Panc1 (cell line): ENCODE measurements around the gene HYDIN. TPM values are rescaled to one million over a fixed set of nuclear protein-coding genes. Genes with fewer than 3 reads are reported as not detected.

Experiments
- ATAC-seq: fragments of 200-7000 bp; cut with Tn5 transposase; 2 replicates; pipeline ENCODE4 v1.9.1; 2020; ENCODE audit warnings: mild to moderate bottlenecking, moderate library complexity
- BruUV-seq: library from RNA; stranded (reverse); fragments of 400-500 nt; replicated peaks from 2 replicates; lab custom pipeline; 2021; lab: Mats Ljungman, UMichigan
- CTCF ChIA-PET: fragments of 300-600 bp; sonication (Branson Sonifier 250); formaldehyde crosslinking; loops from one replicate; lab custom pipeline; 2022; ENCODE audit warnings: antibody characterized with exemption; lab: Charles Lee
- POLR2A ChIA-PET: fragments of 300-600 bp; sonication (Branson Sonifier 250); formaldehyde crosslinking; loops from one replicate; lab custom pipeline; 2022; ENCODE audit warnings: antibody characterized with exemption; lab: Charles Lee
- DNase-seq: peaks from one replicate; pipeline ENCODE4 v3.0.0-alpha.2; 2010; ENCODE audit warnings: low read depth, low spot score
- H3K27ac ChIP-seq: 2 replicates; pipeline ENCODE4 v1.5.1; 2011; ENCODE audit warnings: mild to moderate bottlenecking, low read length, inconsistent platforms
- H3K27me3 ChIP-seq: fragments of 200-500 bp; sonication (Bioruptor generic); 2 replicates; pipeline ENCODE4 v1.6.0; 2014; ENCODE audit warnings: low read length, inconsistent platforms; ENCODE audit not compliant: control insufficient read depth, insufficient read depth
- H3K36me3 ChIP-seq: fragments of 200-500 bp; sonication (Bioruptor generic); 2 replicates; pipeline ENCODE4 v1.5.1; 2014; ENCODE audit warnings: inconsistent platforms, mild to moderate bottlenecking, low read length, moderate library complexity; ENCODE audit not compliant: control insufficient read depth, insufficient read depth
- H3K4me1 ChIP-seq: 2 replicates; pipeline ENCODE4 v1.5.1; 2011; ENCODE audit warnings: inconsistent platforms, mild to moderate bottlenecking, low read length, moderate library complexity; ENCODE audit not compliant: control insufficient read depth, insufficient read depth
- H3K4me3 ChIP-seq, 2 experiments: 2 replicates each; pipeline ENCODE4 v1.5.1; 2011 to 2012; ENCODE audit warnings: low read depth in 2 of 2, low read length in 2 of 2, mild to moderate bottlenecking in 2 of 2, inconsistent platforms in 1 of 2, moderate library complexity in 1 of 2
- H3K9me3 ChIP-seq: fragments of 200-500 bp; sonication (Bioruptor generic); 2 replicates; pipeline ENCODE4 v1.5.1; 2014; ENCODE audit warnings: low read depth, mild to moderate bottlenecking, inconsistent platforms, low read length, moderate library complexity; ENCODE audit not compliant: control insufficient read depth, insufficient read depth
- POLR2AphosphoS5 ChIP-seq: IDR thresholded peaks from 2 replicates; pipeline ENCODE4 v1.6.1; 2012; ENCODE audit warnings: mild to moderate bottlenecking, low read depth, low read length, moderate library complexity
- SIN3A ChIP-seq: IDR thresholded peaks from 2 replicates; pipeline ENCODE4 v1.6.1; 2012; ENCODE audit warnings: low read depth, mild to moderate bottlenecking, low read length, moderate library complexity, borderline replicate concordance; ENCODE audit not compliant: insufficient read depth
- TCF7L2 ChIP-seq: IDR thresholded peaks from 2 replicates; pipeline ENCODE4 v1.6.1; 2011; ENCODE audit warnings: mild to moderate bottlenecking, low read depth, low read length, inconsistent platforms
- in situ Hi-C: cut with HindIII; loops from 2 replicates; pipeline ENCODE4 v1.10.0; 2016; ENCODE audit warnings: low sequenced_read_pairs, low pct_unique_long_range_greater_than_20kb
- intact Hi-C: fragments of 100-400 bp; cut with micrococcal nuclease; formaldehyde crosslinking; loops from one replicate; pipeline ENCODE4 v1.10.0; 2022; ENCODE audit not compliant: unreplicated experiment
- total RNA-seq: library from RNA; stranded (reverse); gene quantifications from one replicate; pipeline ENCODE4 v1.2.1, GENCODE V29; 2021; ENCODE audit not compliant: unreplicated experiment
- TF ChIP-seq, protein P1 (sequence below): fragments of 450-650 bp; IDR thresholded peaks from 2 replicates; pipeline ENCODE4 v1.5.1; 2017; ENCODE audit warnings: mild to moderate bottlenecking
- TF ChIP-seq, protein P2 (sequence below), 2 experiments: IDR thresholded peaks; 2 replicates each; pipeline ENCODE4 v1.6.1; 2011 to 2012; ENCODE audit warnings: low read depth in 2 of 2, control low read depth in 1 of 2, low read length in 1 of 2, mild to moderate bottlenecking in 1 of 2, moderate library complexity in 1 of 2; ENCODE audit not compliant: insufficient read depth in 1 of 2

HYDIN gene
- total RNA-seq, 1 experiment from 2014 or later: 0.80 TPM

GRCh38 chr16:70769761-70770160 lies 460.8 kb downstream of the HYDIN start:
- no peaks in the 10 kb centered on the region for H3K9me3 ChIP-seq

DNA sequence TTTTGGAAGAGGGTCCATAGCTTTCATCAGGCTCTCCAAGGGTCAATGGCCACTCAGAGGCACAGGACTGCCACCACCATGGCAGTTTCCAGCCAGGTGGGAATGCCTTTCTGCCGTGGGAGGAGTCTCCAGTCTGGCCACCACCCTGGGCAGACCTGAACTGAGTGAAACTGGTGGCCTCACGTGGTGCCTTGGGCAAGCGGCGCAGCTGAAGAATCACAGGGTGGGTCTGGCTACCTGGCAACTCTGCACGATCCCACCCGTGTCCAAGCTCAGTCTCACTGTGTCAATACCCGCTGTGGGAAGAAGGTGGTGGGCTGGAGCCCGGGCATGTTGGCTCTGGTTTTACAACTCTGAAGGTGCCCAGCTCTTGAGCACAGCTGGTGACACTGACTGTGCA lies 461.4 kb downstream of the HYDIN start:
- CTCF ChIA-PET: no interaction called here
- no TSS peak for BruUV-seq
- no peak overlapping the region for H3K27ac ChIP-seq
- H3K4me3 ChIP-seq: no peak overlapping the region
- intact Hi-C loops (no loop called here), in situ Hi-C loops (no loop called here)
- no peaks in the 10 kb centered on the region; the same call in 1 of the 2 replicates for H3K36me3 ChIP-seq
- ATAC-seq (no peak), DNase-seq (no peak)
- TF ChIP-seq, protein P1, sequence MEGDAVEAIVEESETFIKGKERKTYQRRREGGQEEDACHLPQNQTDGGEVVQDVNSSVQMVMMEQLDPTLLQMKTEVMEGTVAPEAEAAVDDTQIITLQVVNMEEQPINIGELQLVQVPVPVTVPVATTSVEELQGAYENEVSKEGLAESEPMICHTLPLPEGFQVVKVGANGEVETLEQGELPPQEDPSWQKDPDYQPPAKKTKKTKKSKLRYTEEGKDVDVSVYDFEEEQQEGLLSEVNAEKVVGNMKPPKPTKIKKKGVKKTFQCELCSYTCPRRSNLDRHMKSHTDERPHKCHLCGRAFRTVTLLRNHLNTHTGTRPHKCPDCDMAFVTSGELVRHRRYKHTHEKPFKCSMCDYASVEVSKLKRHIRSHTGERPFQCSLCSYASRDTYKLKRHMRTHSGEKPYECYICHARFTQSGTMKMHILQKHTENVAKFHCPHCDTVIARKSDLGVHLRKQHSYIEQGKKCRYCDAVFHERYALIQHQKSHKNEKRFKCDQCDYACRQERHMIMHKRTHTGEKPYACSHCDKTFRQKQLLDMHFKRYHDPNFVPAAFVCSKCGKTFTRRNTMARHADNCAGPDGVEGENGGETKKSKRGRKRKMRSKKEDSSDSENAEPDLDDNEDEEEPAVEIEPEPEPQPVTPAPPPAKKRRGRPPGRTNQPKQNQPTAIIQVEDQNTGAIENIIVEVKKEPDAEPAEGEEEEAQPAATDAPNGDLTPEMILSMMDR: no peak
- TF ChIP-seq, protein P2, sequence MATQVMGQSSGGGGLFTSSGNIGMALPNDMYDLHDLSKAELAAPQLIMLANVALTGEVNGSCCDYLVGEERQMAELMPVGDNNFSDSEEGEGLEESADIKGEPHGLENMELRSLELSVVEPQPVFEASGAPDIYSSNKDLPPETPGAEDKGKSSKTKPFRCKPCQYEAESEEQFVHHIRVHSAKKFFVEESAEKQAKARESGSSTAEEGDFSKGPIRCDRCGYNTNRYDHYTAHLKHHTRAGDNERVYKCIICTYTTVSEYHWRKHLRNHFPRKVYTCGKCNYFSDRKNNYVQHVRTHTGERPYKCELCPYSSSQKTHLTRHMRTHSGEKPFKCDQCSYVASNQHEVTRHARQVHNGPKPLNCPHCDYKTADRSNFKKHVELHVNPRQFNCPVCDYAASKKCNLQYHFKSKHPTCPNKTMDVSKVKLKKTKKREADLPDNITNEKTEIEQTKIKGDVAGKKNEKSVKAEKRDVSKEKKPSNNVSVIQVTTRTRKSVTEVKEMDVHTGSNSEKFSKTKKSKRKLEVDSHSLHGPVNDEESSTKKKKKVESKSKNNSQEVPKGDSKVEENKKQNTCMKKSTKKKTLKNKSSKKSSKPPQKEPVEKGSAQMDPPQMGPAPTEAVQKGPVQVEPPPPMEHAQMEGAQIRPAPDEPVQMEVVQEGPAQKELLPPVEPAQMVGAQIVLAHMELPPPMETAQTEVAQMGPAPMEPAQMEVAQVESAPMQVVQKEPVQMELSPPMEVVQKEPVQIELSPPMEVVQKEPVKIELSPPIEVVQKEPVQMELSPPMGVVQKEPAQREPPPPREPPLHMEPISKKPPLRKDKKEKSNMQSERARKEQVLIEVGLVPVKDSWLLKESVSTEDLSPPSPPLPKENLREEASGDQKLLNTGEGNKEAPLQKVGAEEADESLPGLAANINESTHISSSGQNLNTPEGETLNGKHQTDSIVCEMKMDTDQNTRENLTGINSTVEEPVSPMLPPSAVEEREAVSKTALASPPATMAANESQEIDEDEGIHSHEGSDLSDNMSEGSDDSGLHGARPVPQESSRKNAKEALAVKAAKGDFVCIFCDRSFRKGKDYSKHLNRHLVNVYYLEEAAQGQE (IDR thresholded peaks at IDR 0.05; ENCODE audit: insufficient read depth in 1 of 2, low read depth in 2 of 2, low read length in 1 of 2): no peak
- TF ChIP-seq SIN3A: no peak
- no peak for TF ChIP-seq TCF7L2
- no peak for TF ChIP-seq POLR2AphosphoS5
- H3K27me3 ChIP-seq: no peaks in the 10 kb centered on the region
- POLR2A ChIA-PET: no interaction called here
- no peaks in the 10 kb centered on the region for H3K4me1 ChIP-seq
- H3K9me3 ChIP-seq: no peaks in the 10 kb centered on the region

More at GRCh38 chr16:70769761-70770160, 460.8 kb downstream of the HYDIN start:
- CTCF ChIA-PET: no interaction called here
- TF ChIP-seq POLR2AphosphoS5 (no peak), TCF7L2 (no peak), SIN3A (no peak)
- TF ChIP-seq, protein P1: no peak
- TF ChIP-seq, protein P2 (IDR thresholded peaks at IDR 0.05; ENCODE audit: insufficient read depth in 1 of 2, low read depth in 2 of 2, low read length in 1 of 2): no peak
- POLR2A ChIA-PET: no interaction called here
- in situ Hi-C loops: no loop called here
- no peak for ATAC-seq
- no peak overlapping the region for H3K4me3 ChIP-seq
- intact Hi-C loops: loop anchor here (5.0 kb wide), 1 partner anchor 87 kb away; no protein-coding TSS in a partner anchor
- H3K27me3 ChIP-seq: no peaks in the 10 kb centered on the region
- H3K36me3 ChIP-seq: no peaks in the 10 kb centered on the region; the same call in 1 of the 2 replicates
- H3K27ac ChIP-seq: no peak overlapping the region
- no peak for DNase-seq
- no peaks in the 10 kb centered on the region for H3K4me1 ChIP-seq
- BruUV-seq: no TSS peak
